ENCODE data around the gene DTX3. TPM values are rescaled to one million over a fixed set of nuclear protein-coding genes. Genes with fewer than 3 reads are reported as not detected.
"Not testable (repeated sequence)": the region's sequence is repeated elsewhere in the genome, so short reads cannot be mapped to it uniquely, and the experiment has no call there.

DTX3 gene
- 9.6 and 14.4 TPM in 2 replicates for total RNA-seq (2014; rRNA removed; shearing (Covaris generic); ENCODE audit: low replicate concordance)

GRCh38 chr12:57604454-57604991 is at the start of gene DTX3:
DTX3 (plus strand) TSS chr12:57604824; CDS start chr12:57606518, 1,694 bp downstream.
- in situ Hi-C loops (cut with HindIII; ENCODE audit: low pct_unique_long_range_greater_than_20kb, low sequenced_read_pairs), result no loop called here
- no peak for DNase-seq (ENCODE audit: low read depth)

DNA sequence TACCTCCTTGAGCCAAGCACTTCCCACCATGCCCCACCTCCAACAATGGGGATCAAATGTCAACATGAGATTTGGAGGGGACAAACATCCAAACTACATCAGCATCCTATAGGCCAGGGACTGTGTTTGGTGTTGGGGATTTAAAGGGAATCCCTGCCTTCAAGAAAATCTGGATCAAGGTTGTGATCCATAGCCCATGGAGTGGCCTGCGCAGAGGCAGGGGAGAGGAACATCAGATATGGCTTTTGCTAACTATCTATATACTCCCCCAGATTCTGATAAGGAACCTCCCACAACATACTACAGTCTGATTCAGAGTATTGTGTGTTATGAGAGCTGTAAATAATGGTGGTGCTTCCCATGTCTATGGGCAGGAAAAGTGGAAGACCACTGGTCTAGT is 49.7 kb upstream of the DTX3 start:
- DNase-seq (ENCODE audit: low read depth), result no peak
- in situ Hi-C loops (cut with HindIII; ENCODE audit: low pct_unique_long_range_greater_than_20kb, low sequenced_read_pairs), result no loop called here

GRCh38 chr12:57558864-57559263 is 45.8 kb upstream of the DTX3 start:
- in situ Hi-C loops (cut with HindIII; ENCODE audit: low pct_unique_long_range_greater_than_20kb, low sequenced_read_pairs), result no loop called here
- no peak for DNase-seq (ENCODE audit: low read depth)

- DNase-seq (ENCODE audit: low read depth), result no peak
- in situ Hi-C loops (cut with HindIII; ENCODE audit: low pct_unique_long_range_greater_than_20kb, low sequenced_read_pairs), result no loop called here
Observed at GRCh38 chr12:57560516-57560915, 44.1 kb upstream of the DTX3 start.

DNA sequence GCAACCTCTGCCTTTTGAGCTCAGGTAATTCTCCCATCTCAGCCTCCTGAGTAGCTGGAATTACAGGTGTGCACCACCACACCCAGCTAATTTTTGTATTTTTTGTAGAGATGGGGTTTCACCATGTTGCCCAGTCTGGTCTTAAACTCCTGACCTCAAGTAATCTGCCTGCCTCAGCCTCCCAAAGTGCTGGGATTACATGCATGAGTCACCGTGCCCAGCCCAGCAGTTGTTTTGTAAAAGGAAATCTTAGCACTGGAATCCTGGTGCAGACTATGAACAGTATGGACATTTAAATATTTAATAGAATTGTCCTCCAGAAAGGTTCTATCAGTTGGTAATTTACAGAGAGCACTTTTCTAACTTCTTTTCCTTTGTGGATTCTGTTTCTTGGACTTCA is 43.5 kb upstream of the DTX3 start:
- in situ Hi-C loops (cut with HindIII; ENCODE audit: low pct_unique_long_range_greater_than_20kb, low sequenced_read_pairs); DNase-seq (ENCODE audit: low read depth): not testable (repeated sequence)

- in situ Hi-C loops (cut with HindIII; ENCODE audit: low pct_unique_long_range_greater_than_20kb, low sequenced_read_pairs), result no loop called here
- DNase-seq (ENCODE audit: low read depth), result no peak
Observed at GRCh38 chr12:57563358-57563757, 41.3 kb upstream of the DTX3 start.

DNA sequence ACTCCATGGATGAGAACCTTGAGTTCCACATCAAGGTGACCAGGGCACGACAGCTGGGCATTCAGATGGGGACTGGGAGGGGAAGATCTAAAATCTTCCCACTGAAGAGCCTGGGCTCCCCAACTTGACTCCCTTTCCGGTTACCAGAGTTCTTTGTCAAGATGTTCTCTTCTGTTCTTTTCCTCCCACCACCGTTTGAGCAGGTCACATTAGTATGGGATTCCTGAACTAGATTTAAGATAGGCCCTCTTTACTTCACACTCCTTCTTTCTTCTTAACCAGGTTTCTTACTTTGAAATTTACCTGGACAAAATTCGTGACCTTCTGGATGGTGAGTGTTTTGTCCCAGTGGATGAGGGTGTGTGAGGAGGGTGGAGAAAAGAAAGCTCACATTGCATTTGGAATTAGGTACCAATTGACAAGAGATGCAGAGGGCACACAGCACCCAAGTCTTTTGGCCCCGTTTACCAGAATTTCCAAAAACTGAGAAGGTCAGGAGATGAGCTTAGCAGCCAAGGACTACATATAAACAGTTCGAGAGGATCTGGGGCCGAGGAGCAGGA is 40.4 kb upstream of the DTX3 start:
- DNase-seq (ENCODE audit: low read depth), result no peak
- in situ Hi-C loops (cut with HindIII; ENCODE audit: low pct_unique_long_range_greater_than_20kb, low sequenced_read_pairs), result no loop called here

DNA sequence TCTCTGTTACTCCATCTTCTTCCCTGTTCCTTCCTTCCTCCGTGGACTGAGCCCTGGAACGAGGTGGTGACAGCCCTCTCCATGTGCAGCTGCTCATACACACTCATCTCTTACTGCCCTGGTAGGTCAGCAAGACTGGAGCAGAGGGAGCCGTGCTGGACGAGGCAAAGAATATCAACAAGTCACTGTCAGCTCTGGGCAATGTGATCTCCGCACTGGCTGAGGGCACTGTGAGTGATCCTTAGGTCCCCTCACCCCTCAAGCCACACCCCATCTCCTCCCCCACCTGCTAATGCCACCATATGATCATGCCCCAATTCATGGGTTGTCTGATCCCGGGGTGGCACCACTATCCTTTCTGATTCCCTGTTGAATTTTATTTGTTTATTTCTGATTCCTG is 35.8 kb upstream of the DTX3 start:
- in situ Hi-C loops (cut with HindIII; ENCODE audit: low pct_unique_long_range_greater_than_20kb, low sequenced_read_pairs), result no loop called here
- no peak for DNase-seq (ENCODE audit: low read depth)

GRCh38 chr12:57569858-57570257 is 34.8 kb upstream of the DTX3 start:
- DNase-seq (ENCODE audit: low read depth), result no peak
- in situ Hi-C loops (cut with HindIII; ENCODE audit: low pct_unique_long_range_greater_than_20kb, low sequenced_read_pairs), result no loop called here

- in situ Hi-C loops (cut with HindIII; ENCODE audit: low pct_unique_long_range_greater_than_20kb, low sequenced_read_pairs); DNase-seq (ENCODE audit: low read depth): not testable (repeated sequence)
Observed at GRCh38 chr12:57570438-57570837, 34.2 kb upstream of the DTX3 start.

- no peak for DNase-seq (ENCODE audit: low read depth)
- in situ Hi-C loops (cut with HindIII; ENCODE audit: low pct_unique_long_range_greater_than_20kb, low sequenced_read_pairs), result no loop called here
Observed at GRCh38 chr12:57571926-57572762, 32.5 kb upstream of the DTX3 start.

GRCh38 chr12:57574795-57575194 is 29.8 kb upstream of the DTX3 start:
- DNase-seq (ENCODE audit: low read depth), result no peak
- in situ Hi-C loops (cut with HindIII; ENCODE audit: low pct_unique_long_range_greater_than_20kb, low sequenced_read_pairs), result no loop called here

- in situ Hi-C loops (cut with HindIII; ENCODE audit: low pct_unique_long_range_greater_than_20kb, low sequenced_read_pairs), result no loop called here
- DNase-seq (ENCODE audit: low read depth), result no peak
Observed at GRCh38 chr12:57575771-57576612, 28.6 kb upstream of the DTX3 start.

DNA sequence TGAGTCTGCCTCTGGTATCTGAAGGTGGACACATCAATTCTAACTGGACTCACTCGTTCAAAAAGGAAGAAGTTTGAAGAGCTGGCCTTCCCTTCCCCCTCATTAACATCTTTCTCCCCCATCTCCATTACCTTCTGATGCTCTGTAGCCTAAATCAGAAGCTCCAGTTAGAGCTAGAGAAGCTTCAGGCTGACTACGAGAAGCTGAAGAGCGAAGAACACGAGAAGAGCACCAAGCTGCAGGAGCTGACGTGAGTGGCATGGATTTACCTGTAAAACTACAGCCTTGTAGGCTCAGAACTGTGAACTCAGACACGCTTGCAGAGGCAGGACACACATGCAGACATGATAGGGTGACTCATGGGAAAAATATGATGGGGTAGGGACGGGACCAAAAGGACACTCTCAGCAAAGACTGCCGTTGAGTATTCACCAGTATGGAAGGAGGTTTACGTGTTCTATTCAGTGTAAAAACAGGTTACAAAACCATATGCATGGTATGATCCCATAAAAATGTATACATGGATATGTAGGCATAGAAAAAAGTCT is 27.9 kb upstream of the DTX3 start:
- in situ Hi-C loops (cut with HindIII; ENCODE audit: low pct_unique_long_range_greater_than_20kb, low sequenced_read_pairs), result no loop called here
- no peak for DNase-seq (ENCODE audit: low read depth)

DNA sequence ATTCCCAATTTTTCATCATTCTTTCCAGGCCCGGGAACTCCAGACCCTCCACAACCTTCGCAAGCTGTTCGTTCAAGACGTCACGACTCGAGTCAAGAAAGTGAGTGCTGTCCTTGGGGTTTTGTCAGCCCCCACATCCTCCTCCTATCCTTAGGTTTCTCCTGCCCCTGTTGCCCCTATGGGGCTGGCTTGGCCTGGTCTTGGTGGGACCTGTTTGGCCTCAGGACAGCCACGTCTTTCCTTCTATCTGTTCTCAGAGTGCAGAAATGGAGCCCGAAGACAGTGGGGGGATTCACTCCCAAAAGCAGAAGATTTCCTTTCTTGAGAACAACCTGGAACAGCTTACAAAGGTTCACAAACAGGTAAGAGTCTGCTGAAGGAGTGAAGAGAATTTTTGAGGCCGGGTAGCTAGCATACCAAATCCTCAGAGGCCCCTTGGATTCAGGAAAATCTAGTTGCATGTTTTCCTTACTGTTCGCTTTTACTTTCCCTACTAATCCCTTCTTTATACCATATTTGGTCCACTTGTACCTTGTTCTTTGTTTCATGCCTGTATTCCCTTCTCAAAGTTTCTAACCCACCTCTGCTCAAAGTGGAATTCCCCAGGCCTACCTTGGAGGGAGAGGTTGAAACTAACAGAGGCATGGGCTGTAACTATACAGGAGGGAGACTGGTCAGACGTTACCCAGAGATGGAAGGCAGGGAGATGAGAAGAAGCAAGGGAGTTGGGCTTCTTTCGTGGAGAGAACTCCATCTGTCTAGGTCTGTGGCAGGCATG is 26.5 kb upstream of the DTX3 start:
- in situ Hi-C loops (cut with HindIII; ENCODE audit: low pct_unique_long_range_greater_than_20kb, low sequenced_read_pairs), result no loop called here
- DNase-seq (ENCODE audit: low read depth), result no peak

DNA sequence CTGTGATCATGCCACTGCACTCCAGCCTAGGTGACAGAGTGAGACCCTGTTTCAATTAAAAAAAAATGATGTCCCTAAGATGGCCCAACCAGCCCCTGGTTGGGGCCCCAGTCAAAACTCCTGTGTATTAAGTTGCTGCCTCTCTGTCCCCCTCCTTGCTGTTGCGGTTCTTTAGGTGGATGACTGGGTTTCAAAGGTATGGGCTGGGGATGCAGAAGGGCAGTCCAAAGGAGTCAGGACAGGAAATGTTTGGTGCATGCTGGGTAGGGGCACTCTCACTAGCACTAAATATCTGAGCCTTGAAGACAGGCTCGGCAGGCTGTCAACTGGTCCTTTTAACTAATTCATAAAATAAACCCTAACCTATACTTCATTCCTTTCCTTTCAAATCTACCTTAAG is 25.6 kb upstream of the DTX3 start:
- no peak for DNase-seq (ENCODE audit: low read depth)
- in situ Hi-C loops (cut with HindIII; ENCODE audit: low pct_unique_long_range_greater_than_20kb, low sequenced_read_pairs), result no loop called here

GRCh38 chr12:57579677-57580465 is 24.8 kb upstream of the DTX3 start:
- no peak for DNase-seq (ENCODE audit: low read depth)
- in situ Hi-C loops (cut with HindIII; ENCODE audit: low pct_unique_long_range_greater_than_20kb, low sequenced_read_pairs), result no loop called here

Data from Caki2 (cell line).